Measurements from ENCODE around the gene TPSB2.

Gene TPSB2

GRCh38 chr16:1217526-1217925 is 12.5 kb downstream of the TPSB2 start (continued):
- TF ChIP-seq TSHZ2 (CRISPR knock-in tag; IDR thresholded peaks at IDR 0.05) (no peak), GLIS3 (CRISPR knock-in tag; IDR thresholded peaks at IDR 0.05) (no peak), ZFP30 (CRISPR knock-in tag; IDR thresholded peaks at IDR 0.05) (no peak), POU6F1 (CRISPR knock-in tag; IDR thresholded peaks at IDR 0.05; ENCODE audit: borderline replicate concordance, low read depth) (no peak)

GRCh38 chr16:1216681-1217400 is 13.1 kb downstream of the TPSB2 start:
- TF ChIP-seq TSHZ2 (CRISPR knock-in tag; IDR thresholded peaks at IDR 0.05) (no peak), CREB5 (CRISPR knock-in tag; IDR thresholded peaks at IDR 0.05; ENCODE audit: low read depth) (no peak), TOX (CRISPR knock-in tag; IDR thresholded peaks at IDR 0.05; ENCODE audit: borderline replicate concordance) (no peak), TCF4 (CRISPR knock-in tag; IDR thresholded peaks at IDR 0.05; ENCODE audit: borderline replicate concordance) (no peak), POU6F1 (CRISPR knock-in tag; IDR thresholded peaks at IDR 0.05; ENCODE audit: borderline replicate concordance, low read depth) (no peak), CSDC2 (CRISPR knock-in tag; IDR thresholded peaks at IDR 0.05) (no peak), PATZ1 (CRISPR knock-in tag; IDR thresholded peaks at IDR 0.05; ENCODE audit: borderline replicate concordance) (no peak), ISL1 (CRISPR knock-in tag; IDR thresholded peaks at IDR 0.05) (no peak)
- ATAC-seq, result no peak

- ATAC-seq, result no peak
- no peak for TF ChIP-seq GLIS3 (CRISPR knock-in tag; IDR thresholded peaks at IDR 0.05)
- no peak for TF ChIP-seq SNAI2 (CRISPR knock-in tag; IDR thresholded peaks at IDR 0.05)
- no peak for TF ChIP-seq ARNTL (CRISPR knock-in tag; IDR thresholded peaks at IDR 0.05; ENCODE audit: borderline replicate concordance, low read depth)
- TF ChIP-seq ESRRG (CRISPR knock-in tag; IDR thresholded peaks at IDR 0.05), result no peak
- no peak for TF ChIP-seq CSDC2 (CRISPR knock-in tag; IDR thresholded peaks at IDR 0.05)
- no peak for TF ChIP-seq ZFP30 (CRISPR knock-in tag; IDR thresholded peaks at IDR 0.05)
- TF ChIP-seq ZNF565 (CRISPR knock-in tag; conservative IDR thresholded peaks at IDR 0.05; ENCODE audit: low read depth), result no peak
- TF ChIP-seq CSRNP3 (CRISPR knock-in tag; IDR thresholded peaks at IDR 0.05), result no peak
- no peak for TF ChIP-seq BACH2 (CRISPR knock-in tag; IDR thresholded peaks at IDR 0.05; ENCODE audit: borderline replicate concordance)
- TF ChIP-seq RARB (CRISPR knock-in tag; IDR thresholded peaks at IDR 0.05), result no peak
- no peak for TF ChIP-seq PPARA (CRISPR knock-in tag; IDR thresholded peaks at IDR 0.05; ENCODE audit: borderline replicate concordance)
- TF ChIP-seq ZFP3 (CRISPR knock-in tag; IDR thresholded peaks at IDR 0.05), result no peak
- TF ChIP-seq CREB5 (CRISPR knock-in tag; IDR thresholded peaks at IDR 0.05; ENCODE audit: low read depth), result no peak
- no peak for TF ChIP-seq TCF4 (CRISPR knock-in tag; IDR thresholded peaks at IDR 0.05; ENCODE audit: borderline replicate concordance)
- TF ChIP-seq ZNF70 (CRISPR knock-in tag; IDR thresholded peaks at IDR 0.05), result no peak
- TF ChIP-seq ZNF8 (CRISPR knock-in tag; IDR thresholded peaks at IDR 0.05), result no peak
- TF ChIP-seq TOX (CRISPR knock-in tag; IDR thresholded peaks at IDR 0.05; ENCODE audit: borderline replicate concordance), result no peak
These were observed 13.7 kb downstream of the TPSB2 start for GRCh38 chr16:1216296-1216619.

Data from SK-N-SH treated with all-trans-retinoic acid at 6 μM for 48 hours (cell line).